Smooth muscle cell (in vitro differentiated cells): ENCODE measurements around the gene CD163L1. TPM values are rescaled to one million over a fixed set of nuclear protein-coding genes. Genes with fewer than 3 reads are reported as not detected.

Source experiments
- polyA plus RNA-seq: library from polyadenylated mRNA; unstranded; fragments of >200 nt; fragmentation: Nextera tagmentation; extraction: Ambion mirVana; gene quantifications from 2 replicates; pipeline ENCODE4 v1.2.1, GENCODE V29; 2016
- total RNA-seq: library from RNA; depleted of rRNA; stranded (reverse); fragments of >200 nt; gene quantifications from 2 replicates; pipeline ENCODE4 v1.2.3, GENCODE V29; 2014

CD163L1 gene
- total and polyA plus RNA-seq, 2 experiments from 2014 or later = 0.72 to 1.1 TPM

Other genes with a start within 250 kb of the CD163L1 start
- gene ACSM4, start 140.1 kb downstream of the CD163L1 start, total RNA-seq = not detected in 2 replicates
- not detected in 2 replicates for gene ACSM4, start 140.1 kb downstream of the CD163L1 start, polyA plus RNA-seq
- not detected in 2 replicates for gene CD163, start 59.6 kb upstream of the CD163L1 start, total RNA-seq
- gene CD163, start 59.6 kb upstream of the CD163L1 start, polyA plus RNA-seq = not detected in 2 replicates
- gene APOBEC1, start 221.8 kb upstream of the CD163L1 start, total RNA-seq = not detected in 2 replicates
- gene APOBEC1, start 221.8 kb upstream of the CD163L1 start, polyA plus RNA-seq = not detected in 2 replicates